Measurements from ENCODE around the gene PLEK. TPM values are rescaled to one million over a fixed set of nuclear protein-coding genes. Genes with fewer than 3 reads are reported as not detected.

Gene PLEK
- total RNA-seq, 1 experiment from 2014 or later, result 0.13 TPM

DNA sequence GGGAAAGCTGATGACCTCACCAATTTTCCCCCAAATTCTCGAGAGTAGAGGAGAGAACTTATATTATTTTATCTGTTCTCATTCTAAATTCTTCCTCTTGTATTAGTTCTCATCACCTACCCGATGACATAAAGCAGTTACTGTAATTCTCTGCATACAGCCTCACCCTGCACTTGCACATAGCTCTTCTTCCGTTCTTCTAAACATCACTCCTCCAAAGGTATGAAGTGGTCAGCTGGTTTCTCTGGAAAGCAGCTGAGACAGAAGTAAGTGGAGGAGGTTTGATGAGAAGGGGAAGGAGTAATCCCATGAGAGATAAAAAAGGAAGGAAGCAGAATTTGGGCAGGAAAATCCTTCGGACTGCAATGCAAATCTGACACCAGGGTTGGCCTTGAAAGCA is 63.0 kb downstream of the PLEK start:
- ATAC-seq (no peak), DNase-seq (ENCODE audit: low read depth, low spot score) (no peak)
- intact Hi-C loops (cut with micrococcal nuclease; ENCODE audit: unreplicated experiment) (no loop called here), in situ Hi-C loops (cut with HindIII; ENCODE audit: low pct_unique_long_range_greater_than_20kb, low sequenced_read_pairs) (no loop called here)
- H3K4me3 ChIP-seq (ENCODE audit: low read depth in 2 of 2, low read length in 2 of 2), result no peak overlapping the region
- TF ChIP-seq, protein P1, sequence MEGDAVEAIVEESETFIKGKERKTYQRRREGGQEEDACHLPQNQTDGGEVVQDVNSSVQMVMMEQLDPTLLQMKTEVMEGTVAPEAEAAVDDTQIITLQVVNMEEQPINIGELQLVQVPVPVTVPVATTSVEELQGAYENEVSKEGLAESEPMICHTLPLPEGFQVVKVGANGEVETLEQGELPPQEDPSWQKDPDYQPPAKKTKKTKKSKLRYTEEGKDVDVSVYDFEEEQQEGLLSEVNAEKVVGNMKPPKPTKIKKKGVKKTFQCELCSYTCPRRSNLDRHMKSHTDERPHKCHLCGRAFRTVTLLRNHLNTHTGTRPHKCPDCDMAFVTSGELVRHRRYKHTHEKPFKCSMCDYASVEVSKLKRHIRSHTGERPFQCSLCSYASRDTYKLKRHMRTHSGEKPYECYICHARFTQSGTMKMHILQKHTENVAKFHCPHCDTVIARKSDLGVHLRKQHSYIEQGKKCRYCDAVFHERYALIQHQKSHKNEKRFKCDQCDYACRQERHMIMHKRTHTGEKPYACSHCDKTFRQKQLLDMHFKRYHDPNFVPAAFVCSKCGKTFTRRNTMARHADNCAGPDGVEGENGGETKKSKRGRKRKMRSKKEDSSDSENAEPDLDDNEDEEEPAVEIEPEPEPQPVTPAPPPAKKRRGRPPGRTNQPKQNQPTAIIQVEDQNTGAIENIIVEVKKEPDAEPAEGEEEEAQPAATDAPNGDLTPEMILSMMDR (IDR thresholded peaks at IDR 0.05), result no peak
- TF ChIP-seq, protein P2, sequence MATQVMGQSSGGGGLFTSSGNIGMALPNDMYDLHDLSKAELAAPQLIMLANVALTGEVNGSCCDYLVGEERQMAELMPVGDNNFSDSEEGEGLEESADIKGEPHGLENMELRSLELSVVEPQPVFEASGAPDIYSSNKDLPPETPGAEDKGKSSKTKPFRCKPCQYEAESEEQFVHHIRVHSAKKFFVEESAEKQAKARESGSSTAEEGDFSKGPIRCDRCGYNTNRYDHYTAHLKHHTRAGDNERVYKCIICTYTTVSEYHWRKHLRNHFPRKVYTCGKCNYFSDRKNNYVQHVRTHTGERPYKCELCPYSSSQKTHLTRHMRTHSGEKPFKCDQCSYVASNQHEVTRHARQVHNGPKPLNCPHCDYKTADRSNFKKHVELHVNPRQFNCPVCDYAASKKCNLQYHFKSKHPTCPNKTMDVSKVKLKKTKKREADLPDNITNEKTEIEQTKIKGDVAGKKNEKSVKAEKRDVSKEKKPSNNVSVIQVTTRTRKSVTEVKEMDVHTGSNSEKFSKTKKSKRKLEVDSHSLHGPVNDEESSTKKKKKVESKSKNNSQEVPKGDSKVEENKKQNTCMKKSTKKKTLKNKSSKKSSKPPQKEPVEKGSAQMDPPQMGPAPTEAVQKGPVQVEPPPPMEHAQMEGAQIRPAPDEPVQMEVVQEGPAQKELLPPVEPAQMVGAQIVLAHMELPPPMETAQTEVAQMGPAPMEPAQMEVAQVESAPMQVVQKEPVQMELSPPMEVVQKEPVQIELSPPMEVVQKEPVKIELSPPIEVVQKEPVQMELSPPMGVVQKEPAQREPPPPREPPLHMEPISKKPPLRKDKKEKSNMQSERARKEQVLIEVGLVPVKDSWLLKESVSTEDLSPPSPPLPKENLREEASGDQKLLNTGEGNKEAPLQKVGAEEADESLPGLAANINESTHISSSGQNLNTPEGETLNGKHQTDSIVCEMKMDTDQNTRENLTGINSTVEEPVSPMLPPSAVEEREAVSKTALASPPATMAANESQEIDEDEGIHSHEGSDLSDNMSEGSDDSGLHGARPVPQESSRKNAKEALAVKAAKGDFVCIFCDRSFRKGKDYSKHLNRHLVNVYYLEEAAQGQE (IDR thresholded peaks at IDR 0.05; ENCODE audit: insufficient read depth in 1 of 2, low read depth in 2 of 2, low read length in 1 of 2), result no peak
- no TSS peak for BruUV-seq (replicated peaks)
- POLR2A ChIA-PET, result no interaction called here
- no peaks in the 10 kb centered on the region for H3K9me3 ChIP-seq (ENCODE audit: control insufficient read depth, insufficient read depth, low read depth, low read length)
- CTCF ChIA-PET, result no interaction called here
- no peaks in the 10 kb centered on the region for H3K4me1 ChIP-seq (ENCODE audit: control insufficient read depth, insufficient read depth, low read length)
- H3K27ac ChIP-seq (ENCODE audit: low read length), result no peak overlapping the region
- no peaks in the 10 kb centered on the region; the same call in 1 of the 2 replicates for H3K27me3 ChIP-seq (ENCODE audit: control insufficient read depth, insufficient read depth, low read length)
- no peaks in the 10 kb centered on the region for H3K36me3 ChIP-seq (ENCODE audit: control insufficient read depth, insufficient read depth, low read length)

DNA sequence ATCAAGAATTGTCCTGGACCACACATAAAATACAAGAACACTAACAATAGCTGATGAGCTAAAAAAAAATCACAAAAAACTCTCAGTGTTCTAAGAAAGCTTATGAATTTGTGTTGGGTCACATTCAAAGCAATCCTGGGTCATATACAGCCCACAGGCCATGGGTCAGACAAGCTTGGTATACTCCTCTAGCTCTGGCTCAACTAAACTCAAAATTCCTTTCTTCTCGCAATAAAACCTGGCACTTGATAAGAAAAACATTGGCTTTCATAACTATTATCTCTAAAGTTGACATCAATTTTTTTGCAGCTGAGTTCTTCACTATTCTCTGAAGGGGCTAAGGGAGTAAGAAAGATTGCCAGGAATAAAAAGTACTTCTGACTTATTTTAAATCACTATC is 63.7 kb downstream of the PLEK start:
- TF ChIP-seq, protein P2 (IDR thresholded peaks at IDR 0.05; ENCODE audit: insufficient read depth in 1 of 2, low read depth in 2 of 2, low read length in 1 of 2), result no peak
- no peak for TF ChIP-seq SIN3A (IDR thresholded peaks at IDR 0.05; ENCODE audit: borderline replicate concordance, insufficient read depth, low read depth, low read length)
- TF ChIP-seq, protein P1 (IDR thresholded peaks at IDR 0.05), result no peak
- TF ChIP-seq POLR2AphosphoS5 (IDR thresholded peaks at IDR 0.05; ENCODE audit: low read depth, low read length), result no peak
- TF ChIP-seq TCF7L2 (IDR thresholded peaks at IDR 0.05; ENCODE audit: low read depth, low read length), result no peak
- CTCF ChIA-PET, result no interaction called here
- DNase-seq (ENCODE audit: low read depth, low spot score) (no peak), ATAC-seq (no peak)
- no TSS peak for BruUV-seq (replicated peaks)
- Histone ChIP-seq H3K36me3 (ENCODE audit: control insufficient read depth, insufficient read depth, low read length) (no peaks in the 10 kb centered on the region), H3K27me3 (ENCODE audit: control insufficient read depth, insufficient read depth, low read length) (no peaks in the 10 kb centered on the region; the same call in 1 of the 2 replicates), H3K4me1 (ENCODE audit: control insufficient read depth, insufficient read depth, low read length) (no peaks in the 10 kb centered on the region), H3K27ac (ENCODE audit: low read length) (no peak overlapping the region), H3K4me3 (ENCODE audit: low read depth in 2 of 2, low read length in 2 of 2) (no peak overlapping the region), H3K9me3 (ENCODE audit: control insufficient read depth, insufficient read depth, low read depth, low read length) (no peaks in the 10 kb centered on the region)
- in situ Hi-C loops (cut with HindIII; ENCODE audit: low pct_unique_long_range_greater_than_20kb, low sequenced_read_pairs) (no loop called here), intact Hi-C loops (cut with micrococcal nuclease; ENCODE audit: unreplicated experiment) (no loop called here)
- POLR2A ChIA-PET, result no interaction called here
